DMS79 (cell line): ENCODE results near the gene GLRA1.

ENCODE experiments used
- DNase-seq: peaks from one replicate; lab custom pipeline; 2025; lab: John Stamatoyannopoulos, UW

Gene GLRA1

GRCh38 chr5:151772846-151773561 lies 151.6 kb downstream of the GLRA1 start:
- DNase-seq: no peak
